Cardiac fibroblast (primary cell): ENCODE results near the gene NAA60.
"Not testable (repeated sequence)": the region's sequence is repeated elsewhere in the genome, so short reads cannot be mapped to it uniquely, and the experiment has no call there.

Source experiments
- DNase-seq, 2 donors: peaks; one replicate each; pipeline versions ENCODE4 v3.0.0 to v3.0.0-alpha.2; 2010; ENCODE audit warnings: low read depth in 2 of 2
- H3K4me3 ChIP-seq, 2 donors: replicated peaks in 1 of 2; 1 replicate in 1 of 2; 2 replicates in 1 of 2; pipeline ENCODE4 v1.5.1; 2011; ENCODE audit warnings: low read depth in 2 of 2, low read length in 2 of 2, mild to moderate bottlenecking in 2 of 2, moderate library complexity in 1 of 2
- TF ChIP-seq, protein P1 (sequence below): IDR thresholded peaks from one replicate; pipeline ENCODE4 v1.5.1; 2011; ENCODE audit warnings: low read depth, mild to moderate bottlenecking, low read length, inconsistent platforms

Gene NAA60

GRCh38 chr16:3470723-3471122 lies 27.2 kb downstream of the NAA60 start:
- no peak for DNase-seq
- TF ChIP-seq, protein P1, sequence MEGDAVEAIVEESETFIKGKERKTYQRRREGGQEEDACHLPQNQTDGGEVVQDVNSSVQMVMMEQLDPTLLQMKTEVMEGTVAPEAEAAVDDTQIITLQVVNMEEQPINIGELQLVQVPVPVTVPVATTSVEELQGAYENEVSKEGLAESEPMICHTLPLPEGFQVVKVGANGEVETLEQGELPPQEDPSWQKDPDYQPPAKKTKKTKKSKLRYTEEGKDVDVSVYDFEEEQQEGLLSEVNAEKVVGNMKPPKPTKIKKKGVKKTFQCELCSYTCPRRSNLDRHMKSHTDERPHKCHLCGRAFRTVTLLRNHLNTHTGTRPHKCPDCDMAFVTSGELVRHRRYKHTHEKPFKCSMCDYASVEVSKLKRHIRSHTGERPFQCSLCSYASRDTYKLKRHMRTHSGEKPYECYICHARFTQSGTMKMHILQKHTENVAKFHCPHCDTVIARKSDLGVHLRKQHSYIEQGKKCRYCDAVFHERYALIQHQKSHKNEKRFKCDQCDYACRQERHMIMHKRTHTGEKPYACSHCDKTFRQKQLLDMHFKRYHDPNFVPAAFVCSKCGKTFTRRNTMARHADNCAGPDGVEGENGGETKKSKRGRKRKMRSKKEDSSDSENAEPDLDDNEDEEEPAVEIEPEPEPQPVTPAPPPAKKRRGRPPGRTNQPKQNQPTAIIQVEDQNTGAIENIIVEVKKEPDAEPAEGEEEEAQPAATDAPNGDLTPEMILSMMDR = no peak
- no peak overlapping the region for H3K4me3 ChIP-seq

GRCh38 chr16:3471518-3472176 lies 28.2 kb downstream of the NAA60 start:
- no peak for DNase-seq
- TF ChIP-seq, protein P1 = no peak
- H3K4me3 ChIP-seq = no peak overlapping the region

GRCh38 chr16:3472878-3473595 lies 29.6 kb downstream of the NAA60 start:
- TF ChIP-seq, protein P1 = no peak
- DNase-seq = peak in 1 of 2 donors; percentile 75
- no peak overlapping the region for H3K4me3 ChIP-seq

- not testable (repeated sequence) for H3K4me3 ChIP-seq, DNase-seq
Observed at GRCh38 chr16:3473596-3473943, 30.1 kb downstream of the NAA60 start.

GRCh38 chr16:3474136-3474779 lies 30.8 kb downstream of the NAA60 start:
- H3K4me3 ChIP-seq = no peak overlapping the region
- DNase-seq = no peak
- TF ChIP-seq, protein P1 = no peak

GRCh38 chr16:3474870-3475269 lies 31.4 kb downstream of the NAA60 start:
- not testable (repeated sequence) for H3K4me3 ChIP-seq, DNase-seq

- H3K4me3 ChIP-seq = no peak overlapping the region
- no peak for DNase-seq
- TF ChIP-seq, protein P1 = no peak
Observed at GRCh38 chr16:3475604-3476375, 32.3 kb downstream of the NAA60 start.
